NCI-H2196 (cell line): ENCODE results near the gene TSPAN32.

Experiments used
- DNase-seq: peaks from one replicate; lab custom pipeline; 2025; ENCODE audit not compliant: unreplicated experiment; lab: John Stamatoyannopoulos, UW

TSPAN32 gene

GRCh38 chr11:2302896-2303626 lies 1.2 kb downstream of the TSPAN32 start:
- no peak for DNase-seq

- DNase-seq: no peak
These were observed 2.1 kb downstream of the TSPAN32 start for GRCh38 chr11:2303627-2304505.

- DNase-seq: no peak
These were observed 2.8 kb downstream of the TSPAN32 start for GRCh38 chr11:2304506-2305139.

GRCh38 chr11:2305140-2305778 lies 3.4 kb downstream of the TSPAN32 start:
- DNase-seq: peak; percentile 75

GRCh38 chr11:2305788-2306451 lies 4.1 kb downstream of the TSPAN32 start:
- no peak for DNase-seq

GRCh38 chr11:2306452-2306823 lies 4.6 kb downstream of the TSPAN32 start:
- DNase-seq: no peak

GRCh38 chr11:2306877-2307500 lies 5.2 kb downstream of the TSPAN32 start:
- no peak for DNase-seq

GRCh38 chr11:2307501-2308331 lies 5.9 kb downstream of the TSPAN32 start:
- DNase-seq: no peak

- DNase-seq: no peak
These were observed 6.9 kb downstream of the TSPAN32 start for GRCh38 chr11:2308713-2309112.

GRCh38 chr11:2309251-2310072 lies 7.6 kb downstream of the TSPAN32 start:
- no peak for DNase-seq

- no peak for DNase-seq
These were observed 8.4 kb downstream of the TSPAN32 start for GRCh38 chr11:2310073-2310785.

GRCh38 chr11:2310786-2311352 lies 9.1 kb downstream of the TSPAN32 start:
- no peak for DNase-seq

GRCh38 chr11:2311353-2312133 lies 9.7 kb downstream of the TSPAN32 start:
- DNase-seq: no peak

- DNase-seq: no peak
These were observed 10.6 kb downstream of the TSPAN32 start for GRCh38 chr11:2312232-2313042.

GRCh38 chr11:2313051-2313951 lies 11.5 kb downstream of the TSPAN32 start:
- DNase-seq: no peak
